ENCODE data around the gene NBPF11. TPM values are rescaled to one million over a fixed set of nuclear protein-coding genes. Genes with fewer than 3 reads are reported as not detected.
"Not testable (repeated sequence)": the region's sequence is repeated elsewhere in the genome, so short reads cannot be mapped to it uniquely, and the experiment has no call there.

The NBPF11 gene
- total RNA-seq, 1 donor from 2014 or later: 27.3 TPM

DNA sequence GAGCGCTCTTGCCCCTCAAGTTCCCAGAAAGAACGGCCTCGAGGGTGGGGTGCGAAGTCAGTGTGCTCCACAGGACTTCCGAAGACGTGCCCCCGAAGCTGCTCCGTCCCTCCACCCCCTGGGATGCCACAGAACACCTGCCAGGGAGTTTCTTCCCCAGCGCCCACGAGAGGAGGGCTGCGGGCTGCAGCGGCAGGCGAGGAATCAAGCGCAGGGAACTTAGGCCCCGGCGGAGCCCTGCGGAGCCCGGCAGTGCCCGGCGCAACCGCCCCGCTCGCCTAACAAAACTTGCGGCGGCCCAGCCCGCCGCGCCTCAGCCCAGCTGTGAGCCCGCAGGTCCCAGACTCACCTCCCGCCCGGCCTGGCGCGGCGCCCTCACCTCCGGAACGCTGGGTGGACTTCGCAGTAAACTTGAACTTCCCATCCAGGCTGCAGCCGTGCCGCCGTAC, 686 bp downstream of the NBPF11 start:
- not testable (repeated sequence) for H3K9me3 Mint-ChIP-seq; H3K27me3 Mint-ChIP-seq (ENCODE audit: low read depth); H3K4me1 Mint-ChIP-seq; H3K36me3 Mint-ChIP-seq
- peak overlapping the region; percentile 98 for H3K27ac Mint-ChIP-seq
- peak; percentile 28 to 59 for DNase-seq (ENCODE audit: low spot score in 2 of 2, unreplicated experiment in 2 of 2)
- peak overlapping the region; percentile 97 for H3K4me3 Mint-ChIP-seq

DNA sequence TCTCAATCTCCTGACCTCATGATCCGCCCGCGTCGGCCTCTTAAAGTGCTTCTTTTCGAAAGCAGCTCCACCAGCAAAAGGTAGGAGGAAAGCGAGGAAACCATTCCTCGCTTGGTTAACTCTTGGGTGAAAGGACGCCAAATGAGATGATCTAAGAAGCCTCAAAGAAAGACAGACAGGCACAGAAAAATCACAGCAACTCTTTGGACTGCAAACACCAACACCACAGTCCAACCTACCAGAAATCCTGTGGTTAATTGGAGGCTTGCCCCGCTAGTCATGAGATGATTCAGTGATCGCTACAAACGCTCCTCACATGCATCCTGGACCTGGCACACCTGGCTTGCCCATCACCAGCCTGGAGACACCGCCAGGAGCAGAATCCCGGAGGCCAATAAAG, 1.1 kb downstream of the NBPF11 start:
- H3K4me1 Mint-ChIP-seq; H3K9me3 Mint-ChIP-seq; H3K36me3 Mint-ChIP-seq; DNase-seq (ENCODE audit: low spot score in 2 of 2, unreplicated experiment in 2 of 2); H3K27me3 Mint-ChIP-seq (ENCODE audit: low read depth): not testable (repeated sequence)
- Mint-ChIP-seq H3K27ac (peak overlapping the region; percentile 70), H3K4me3 (peak overlapping the region; percentile 97)

DNA sequence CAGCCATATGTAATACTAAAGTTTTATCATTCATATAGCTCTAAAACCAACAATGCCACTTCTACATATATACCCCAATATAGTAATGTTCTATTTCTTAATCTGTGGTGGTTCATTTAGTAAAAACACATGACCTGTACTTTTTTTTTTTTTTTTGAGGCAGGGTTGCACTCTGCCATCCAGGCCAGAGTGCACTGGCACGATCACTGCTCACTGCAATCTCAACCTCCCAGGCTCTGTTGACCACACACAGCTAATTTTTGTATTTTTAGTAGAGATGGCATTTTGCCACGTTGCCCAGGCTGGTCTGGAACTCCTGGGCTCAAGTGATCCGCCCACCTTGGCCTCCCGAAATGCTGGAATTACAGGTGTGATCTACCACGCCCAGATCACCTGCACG, 2.1 kb downstream of the NBPF11 start:
- H3K27me3 Mint-ChIP-seq (ENCODE audit: low read depth); H3K36me3 Mint-ChIP-seq; DNase-seq (ENCODE audit: low spot score in 2 of 2, unreplicated experiment in 2 of 2); H3K4me1 Mint-ChIP-seq; H3K4me3 Mint-ChIP-seq; H3K9me3 Mint-ChIP-seq; H3K27ac Mint-ChIP-seq: not testable (repeated sequence)

DNA sequence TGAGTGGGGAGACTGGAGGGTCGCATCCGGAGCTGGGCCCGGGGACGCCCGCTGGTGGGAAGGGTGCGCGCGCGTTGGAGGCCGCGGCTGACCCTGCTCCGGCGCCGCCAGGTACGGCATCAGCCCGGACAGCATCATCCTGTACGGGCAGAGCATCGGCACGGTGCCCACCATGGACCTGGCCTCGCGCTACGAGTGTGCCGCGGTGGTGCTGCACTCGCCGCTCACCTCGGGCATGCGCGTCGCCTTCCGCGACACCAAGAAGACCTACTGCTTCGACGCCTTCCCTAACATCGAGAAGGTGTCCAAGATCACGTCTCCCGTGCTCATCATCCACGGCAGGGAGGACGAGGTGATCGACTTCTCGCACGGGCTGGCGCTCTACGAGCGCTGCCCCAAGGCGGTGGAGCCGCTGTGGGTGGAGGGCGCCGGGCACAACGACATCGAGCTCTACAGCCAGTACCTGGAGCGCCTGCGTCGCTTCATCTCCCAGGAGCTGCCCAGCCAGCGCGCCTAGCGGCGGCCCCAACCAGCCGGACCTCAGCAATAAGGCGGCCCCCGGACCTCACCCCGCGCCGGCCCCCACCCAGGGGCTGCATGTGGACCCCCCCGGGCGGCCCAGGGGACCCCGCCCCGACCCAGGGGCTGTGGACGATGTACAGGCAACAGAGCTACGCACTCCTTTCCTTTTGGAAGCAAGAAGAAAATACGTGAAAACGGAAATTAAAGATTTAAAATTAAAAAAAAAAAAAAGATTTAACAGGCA, 2.8 kb downstream of the NBPF11 start:
- DNase-seq (ENCODE audit: low spot score in 2 of 2, unreplicated experiment in 2 of 2); H3K27ac Mint-ChIP-seq; H3K27me3 Mint-ChIP-seq (ENCODE audit: low read depth); H3K4me1 Mint-ChIP-seq; H3K4me3 Mint-ChIP-seq; H3K36me3 Mint-ChIP-seq; H3K9me3 Mint-ChIP-seq: not testable (repeated sequence)

DNA sequence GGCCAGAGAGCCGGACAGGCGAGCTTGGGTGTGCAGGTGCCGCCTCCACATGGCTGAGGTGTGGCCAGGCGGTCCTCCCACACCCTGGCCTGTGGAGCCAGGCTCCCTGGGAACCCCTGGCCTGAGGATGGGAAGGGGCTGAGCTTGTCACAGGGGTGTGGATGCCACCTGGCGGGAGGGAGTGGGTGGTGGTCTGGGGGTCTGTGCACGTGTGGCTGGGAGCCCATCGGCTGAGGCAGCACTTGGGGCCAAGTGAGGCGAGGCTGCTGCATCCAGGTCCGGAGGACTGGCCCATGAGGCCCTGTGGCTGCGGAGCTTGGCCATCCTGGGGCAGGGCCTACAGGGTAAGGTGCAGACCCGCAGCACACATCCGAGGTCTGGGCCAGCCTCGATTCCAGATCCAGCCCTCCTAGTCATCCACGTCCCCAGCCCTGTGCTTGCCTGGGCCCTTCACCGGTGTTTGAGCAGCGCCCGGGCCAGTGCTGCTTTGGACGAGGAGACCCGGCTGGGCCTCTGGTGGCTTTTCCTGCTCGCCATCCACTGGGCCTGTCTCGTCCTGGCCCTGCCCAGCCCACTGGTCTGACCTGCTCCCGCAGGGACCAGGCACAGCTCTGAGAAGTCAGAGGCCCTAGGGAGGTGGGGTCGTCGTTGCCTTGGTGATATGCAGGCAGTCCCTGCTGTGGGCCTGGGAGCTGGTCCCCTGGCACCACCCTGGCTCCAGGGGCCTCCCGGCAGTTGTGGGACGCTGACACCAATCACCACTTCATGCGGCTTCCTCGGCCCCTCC, 4.8 kb downstream of the NBPF11 start:
- not testable (repeated sequence) for H3K4me3 Mint-ChIP-seq; H3K27ac Mint-ChIP-seq; H3K4me1 Mint-ChIP-seq; H3K9me3 Mint-ChIP-seq; H3K36me3 Mint-ChIP-seq; DNase-seq (ENCODE audit: low spot score in 2 of 2, unreplicated experiment in 2 of 2); H3K27me3 Mint-ChIP-seq (ENCODE audit: low read depth)

DNA sequence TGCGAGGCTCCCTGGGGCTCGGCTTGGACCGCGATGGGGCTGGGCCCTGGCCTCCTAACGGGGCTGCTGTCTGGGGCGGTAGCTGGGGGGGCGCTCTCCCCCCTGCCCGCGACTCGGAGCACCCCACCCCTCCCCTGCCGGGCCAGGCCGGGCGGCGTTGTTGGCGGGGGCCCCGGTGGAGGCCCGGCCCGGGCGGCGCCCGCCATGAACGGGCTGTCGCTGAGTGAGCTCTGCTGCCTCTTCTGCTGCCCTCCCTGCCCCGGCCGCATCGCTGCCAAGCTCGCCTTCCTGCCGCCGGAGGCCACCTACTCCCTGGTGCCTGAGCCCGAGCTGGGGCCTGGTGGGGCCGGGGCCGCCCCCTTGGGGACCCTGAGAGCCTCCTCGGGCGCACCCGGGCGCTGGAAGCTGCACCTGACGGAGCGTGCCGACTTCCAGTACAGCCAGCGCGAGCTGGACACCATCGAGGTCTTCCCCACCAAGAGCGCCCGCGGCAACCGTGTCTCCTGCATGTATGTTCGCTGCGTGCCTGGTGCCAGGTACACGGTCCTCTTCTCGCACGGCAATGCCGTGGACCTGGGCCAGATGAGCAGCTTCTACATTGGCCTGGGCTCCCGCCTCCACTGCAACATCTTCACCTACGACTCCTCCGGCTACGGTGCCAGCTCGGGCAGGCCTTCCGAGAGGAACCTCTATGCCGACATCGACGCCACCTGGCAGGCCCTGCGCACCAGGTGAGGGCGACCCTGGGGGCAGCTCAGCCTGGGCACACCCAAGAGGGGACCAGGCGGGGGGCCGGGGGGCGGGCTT, 5.7 kb downstream of the NBPF11 start:
- not testable (repeated sequence) for H3K4me1 Mint-ChIP-seq; H3K4me3 Mint-ChIP-seq; H3K27me3 Mint-ChIP-seq (ENCODE audit: low read depth); H3K36me3 Mint-ChIP-seq; H3K27ac Mint-ChIP-seq; DNase-seq (ENCODE audit: low spot score in 2 of 2, unreplicated experiment in 2 of 2); H3K9me3 Mint-ChIP-seq

DNA sequence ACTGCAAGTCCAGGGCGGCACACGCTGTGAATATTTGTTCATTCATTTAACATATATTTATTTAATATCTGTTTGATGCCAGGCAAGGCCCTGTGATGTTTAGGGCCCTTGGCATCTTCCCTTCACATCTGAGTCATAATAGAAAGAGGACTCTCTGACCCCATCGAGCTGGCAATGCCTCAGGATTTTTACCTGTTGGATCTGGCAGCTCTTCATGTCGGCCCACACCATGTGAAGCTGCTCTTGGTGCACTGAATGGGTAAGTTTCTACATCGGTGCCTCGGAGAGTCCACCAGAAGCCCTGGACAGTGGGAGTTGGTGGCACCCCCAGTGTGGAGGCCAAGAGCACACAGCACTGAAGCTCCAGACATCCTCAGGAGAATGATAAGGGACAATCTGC, 8.9 kb downstream of the NBPF11 start:
- H3K9me3 Mint-ChIP-seq; H3K27me3 Mint-ChIP-seq (ENCODE audit: low read depth); H3K4me1 Mint-ChIP-seq; H3K27ac Mint-ChIP-seq; H3K4me3 Mint-ChIP-seq; DNase-seq (ENCODE audit: low spot score in 2 of 2, unreplicated experiment in 2 of 2); H3K36me3 Mint-ChIP-seq: not testable (repeated sequence)

DNA sequence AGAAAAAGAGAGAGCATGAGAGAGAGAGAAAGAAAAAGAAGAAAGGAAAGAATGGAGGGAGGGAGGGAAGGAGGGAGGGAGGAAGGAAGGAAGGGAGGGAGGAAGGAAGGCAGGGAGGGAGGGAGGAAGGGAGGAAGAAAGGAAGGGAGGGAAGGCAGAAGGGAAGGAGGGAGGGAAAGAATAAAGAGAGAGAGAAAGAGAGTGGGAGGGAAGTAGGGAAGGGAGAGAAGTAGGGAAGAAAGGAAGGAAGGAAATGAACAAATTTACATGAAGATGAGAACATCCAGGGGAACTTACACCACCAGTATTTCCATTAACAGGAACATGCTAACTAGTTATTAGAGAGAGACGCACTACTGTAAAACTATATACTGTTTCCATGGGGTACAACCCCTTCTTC, 10.1 kb downstream of the NBPF11 start:
- H3K9me3 Mint-ChIP-seq; H3K4me1 Mint-ChIP-seq; DNase-seq (ENCODE audit: low spot score in 2 of 2, unreplicated experiment in 2 of 2); H3K4me3 Mint-ChIP-seq; H3K27me3 Mint-ChIP-seq (ENCODE audit: low read depth); H3K27ac Mint-ChIP-seq; H3K36me3 Mint-ChIP-seq: not testable (repeated sequence)

DNA sequence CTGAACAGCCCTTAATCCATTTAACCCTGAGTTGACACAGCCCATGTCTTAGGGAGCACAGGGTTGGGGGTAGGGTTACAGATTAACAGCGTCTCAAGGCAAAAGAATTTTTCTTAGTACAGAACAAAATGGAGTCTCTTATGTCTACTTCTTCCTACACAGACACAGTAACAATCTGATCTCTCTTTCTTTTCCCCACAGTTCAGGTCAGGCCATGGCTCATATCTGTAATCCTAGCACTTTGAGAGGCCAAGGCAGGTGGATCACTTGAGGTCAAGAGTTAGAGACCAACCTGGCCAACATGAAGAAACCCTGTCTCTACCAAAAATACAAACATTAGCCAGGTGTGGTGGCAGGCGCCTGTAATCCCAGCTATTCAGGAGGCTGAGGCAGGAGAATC, 13.5 kb downstream of the NBPF11 start:
- not testable (repeated sequence) for DNase-seq (ENCODE audit: low spot score in 2 of 2, unreplicated experiment in 2 of 2); H3K9me3 Mint-ChIP-seq; H3K4me1 Mint-ChIP-seq; H3K27ac Mint-ChIP-seq; H3K4me3 Mint-ChIP-seq; H3K36me3 Mint-ChIP-seq; H3K27me3 Mint-ChIP-seq (ENCODE audit: low read depth)

DNA sequence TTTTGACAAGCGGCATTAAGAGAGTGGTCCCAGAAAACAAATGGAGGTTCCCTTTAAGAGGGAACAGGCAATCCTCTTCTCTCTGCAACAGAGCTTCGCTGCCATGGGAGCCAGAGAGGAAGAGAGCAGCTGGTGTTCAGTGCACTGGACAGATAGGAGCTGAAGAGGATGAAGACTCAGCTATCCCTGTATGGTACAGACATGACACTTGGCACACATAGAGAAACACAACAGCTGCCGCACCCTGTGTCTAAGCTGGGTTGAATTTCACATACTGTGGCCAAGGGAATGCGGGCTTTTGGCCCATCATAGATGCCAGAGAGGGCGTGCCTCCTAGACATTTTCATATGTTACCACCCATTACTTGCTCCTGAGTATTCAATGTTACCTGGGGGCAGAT, 29.7 kb downstream of the NBPF11 start:
- H3K9me3 Mint-ChIP-seq; H3K27me3 Mint-ChIP-seq (ENCODE audit: low read depth); H3K27ac Mint-ChIP-seq; H3K4me3 Mint-ChIP-seq; H3K4me1 Mint-ChIP-seq; H3K36me3 Mint-ChIP-seq; DNase-seq (ENCODE audit: low spot score in 2 of 2, unreplicated experiment in 2 of 2): not testable (repeated sequence)

DNA sequence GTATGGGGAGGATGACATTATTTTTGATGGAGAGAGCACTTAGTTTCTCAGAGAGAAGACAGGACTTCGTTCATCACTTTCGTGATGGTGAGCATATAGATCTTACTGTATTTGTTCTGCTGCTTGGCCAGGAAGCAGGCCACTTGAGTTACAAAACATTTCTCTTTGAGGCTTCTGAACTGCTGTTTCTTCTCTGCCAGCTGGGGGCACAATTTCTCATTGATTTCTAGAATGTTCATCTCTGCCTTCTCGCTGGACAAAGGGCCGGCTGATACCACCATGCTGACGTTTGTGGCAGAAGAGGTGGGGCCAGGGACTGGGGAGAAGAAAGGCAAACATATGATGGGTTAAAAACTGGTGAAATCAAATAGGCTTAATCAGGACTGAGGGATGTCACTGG, 31.7 kb downstream of the NBPF11 start:
- H3K4me1 Mint-ChIP-seq; H3K4me3 Mint-ChIP-seq; DNase-seq (ENCODE audit: low spot score in 2 of 2, unreplicated experiment in 2 of 2); H3K27me3 Mint-ChIP-seq (ENCODE audit: low read depth); H3K36me3 Mint-ChIP-seq; H3K9me3 Mint-ChIP-seq; H3K27ac Mint-ChIP-seq: not testable (repeated sequence)

DNA sequence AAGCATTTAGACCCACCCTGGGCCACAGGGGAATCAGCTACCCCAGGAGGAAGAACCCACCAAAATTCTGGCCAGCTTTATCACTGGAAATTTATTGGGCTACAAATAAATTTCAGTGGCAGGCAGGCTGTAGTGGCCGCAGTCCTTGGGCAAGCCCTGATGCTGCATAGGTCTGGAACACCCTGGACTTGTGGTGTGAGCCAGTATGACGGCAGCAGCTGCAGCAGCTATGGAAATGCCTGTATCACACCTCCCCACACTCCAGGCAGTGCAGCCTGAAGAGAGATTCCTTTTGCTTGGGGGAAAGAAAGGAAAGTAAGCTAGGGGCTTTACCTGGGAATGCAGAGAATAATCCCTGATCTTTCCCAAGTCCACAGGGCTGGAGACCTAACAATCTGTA, 56.3 kb downstream of the NBPF11 start:
- not testable (repeated sequence) for H3K9me3 Mint-ChIP-seq; DNase-seq (ENCODE audit: low spot score in 2 of 2, unreplicated experiment in 2 of 2); H3K36me3 Mint-ChIP-seq; H3K27ac Mint-ChIP-seq; H3K4me3 Mint-ChIP-seq; H3K27me3 Mint-ChIP-seq (ENCODE audit: low read depth); H3K4me1 Mint-ChIP-seq

DNA sequence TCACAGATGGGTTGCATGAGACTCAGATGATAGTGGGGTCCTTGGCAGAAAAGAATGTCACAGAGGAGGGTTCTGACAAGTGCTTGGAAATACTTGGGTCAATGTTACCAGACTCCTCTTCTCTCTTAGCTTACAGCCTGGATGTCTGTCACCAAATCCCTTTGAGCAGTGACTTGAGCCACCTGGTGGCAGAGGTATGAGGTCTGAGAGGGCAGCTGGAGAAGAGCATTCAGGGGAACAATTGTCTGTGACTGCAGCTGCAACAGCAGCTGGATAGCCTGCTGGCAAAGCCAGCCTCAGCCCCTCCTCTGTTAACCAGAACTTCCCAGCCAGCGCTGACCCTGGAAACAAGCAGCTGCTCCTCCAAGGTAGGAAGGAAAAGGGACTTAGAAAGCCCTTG, 65.9 kb downstream of the NBPF11 start:
- not testable (repeated sequence) for H3K27ac Mint-ChIP-seq; H3K27me3 Mint-ChIP-seq (ENCODE audit: low read depth); DNase-seq (ENCODE audit: low spot score in 2 of 2, unreplicated experiment in 2 of 2); H3K4me3 Mint-ChIP-seq; H3K36me3 Mint-ChIP-seq; H3K4me1 Mint-ChIP-seq; H3K9me3 Mint-ChIP-seq

DNA sequence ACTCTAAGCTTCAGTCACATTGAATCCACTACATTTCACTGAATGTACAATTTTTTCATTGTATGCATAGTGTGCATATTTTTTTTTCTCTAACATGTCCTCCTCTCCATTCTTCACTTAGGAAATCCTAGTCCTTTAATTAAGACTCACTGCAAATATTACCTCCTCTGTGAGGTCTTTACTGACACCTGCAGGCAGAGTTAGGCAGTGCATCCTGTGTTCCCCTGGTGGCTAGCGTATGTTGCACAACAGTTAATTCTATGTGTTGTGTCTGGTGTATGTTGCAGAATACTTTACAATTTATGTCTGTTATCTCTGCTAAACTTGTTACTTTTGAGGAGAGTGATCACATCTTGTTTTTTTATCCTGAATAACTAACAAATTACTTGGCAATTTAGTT, 70.9 kb downstream of the NBPF11 start:
- not testable (repeated sequence) for H3K27ac Mint-ChIP-seq; H3K27me3 Mint-ChIP-seq (ENCODE audit: low read depth); DNase-seq (ENCODE audit: low spot score in 2 of 2, unreplicated experiment in 2 of 2); H3K4me3 Mint-ChIP-seq; H3K4me1 Mint-ChIP-seq; H3K9me3 Mint-ChIP-seq; H3K36me3 Mint-ChIP-seq
